ENCODE measurements around the gene ANAPC15. TPM values are rescaled to one million over a fixed set of nuclear protein-coding genes. Genes with fewer than 3 reads are reported as not detected.

ANAPC15 gene
- total RNA-seq, 1 experiment from 2014 or later: 65.6 TPM

DNA sequence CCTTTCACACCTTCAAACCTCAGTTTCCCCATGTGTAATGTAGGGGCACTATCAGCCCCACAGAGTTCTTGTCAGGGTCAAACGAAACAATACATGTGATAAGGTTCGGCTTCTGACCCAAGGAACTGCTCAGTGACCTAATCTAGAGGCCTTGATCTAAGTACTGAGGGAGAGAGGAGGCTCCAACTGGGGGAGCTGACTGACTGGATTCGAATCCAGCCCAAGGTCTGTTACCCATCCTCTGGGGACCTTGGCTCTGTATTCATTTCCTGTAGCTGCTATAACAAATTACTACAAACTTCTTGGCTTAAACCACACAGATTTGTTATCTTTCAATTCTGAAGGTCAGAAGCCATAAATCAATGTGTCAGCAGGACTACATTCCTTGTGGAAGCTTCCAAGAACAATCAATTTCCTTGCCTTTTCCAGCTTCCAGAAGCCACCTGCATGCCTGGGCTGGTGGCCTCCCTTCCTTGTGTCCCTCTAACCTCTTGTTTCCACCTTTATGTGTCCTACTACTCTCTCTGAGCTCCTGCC, 10.7 kb upstream of the ANAPC15 start:
- H4K20me1 ChIP-seq (ENCODE audit: insufficient read depth): no peaks in the 10 kb centered on the region
- H3K4me1 ChIP-seq (ENCODE audit: control insufficient read depth in 1 of 2, insufficient read depth in 2 of 2, low read length in 2 of 2): no peaks in the 10 kb centered on the region
- peaks cover under 1 to 10% of the 10 kb centered on the region in 2 experiments; a peak in 3 of 4 replicates for H3K9me3 ChIP-seq (ENCODE audit: control insufficient read depth in 1 of 2, insufficient read depth in 1 of 2, low read depth in 1 of 2, low read length in 2 of 2)
- DNase-seq (ENCODE audit: low read depth, low spot score): no peak
- H3K9me2 ChIP-seq (ENCODE audit: insufficient read depth): no peaks in the 10 kb centered on the region
- RAD21 ChIA-PET (ENCODE audit: low non-redundant PET in 1 of 2, low total read pairs in 2 of 2, uncharacterized antibody in 2 of 2, unreplicated experiment in 2 of 2): no interaction called here
- H3K4me2 ChIP-seq (ENCODE audit: low read length): no peak overlapping the region
- CTCF ChIA-PET: interaction anchor here (1.0 kb wide), 1 partner anchor 21 kb away, joined by 3 read pairs; no protein-coding TSS in a partner anchor
- BruUV-seq (replicated peaks): no TSS peak
- no peak overlapping the region for H3K4me3 ChIP-seq (replicated peaks in 1 of 2; ENCODE audit: low read depth in 1 of 2, low read length in 2 of 2)
- no peaks in the 10 kb centered on the region for H3K27me3 ChIP-seq (ENCODE audit: insufficient read depth, low read length)
- no peak overlapping the region for H3K9ac ChIP-seq (ENCODE audit: low read length)
- H3K27ac ChIP-seq (ENCODE audit: low read depth, low read length): no peak overlapping the region
- H3K36me3 ChIP-seq (ENCODE audit: control insufficient read depth in 1 of 2, insufficient read depth in 2 of 2, low read length in 2 of 2): no peaks in the 10 kb centered on the region
- H3K79me2 ChIP-seq (ENCODE audit: insufficient read depth, low read length): no peaks in the 10 kb centered on the region
- H2AFZ ChIP-seq (ENCODE audit: low read depth, low read length, poor library complexity, severe bottlenecking): no peak overlapping the region
- TF ChIP-seq YY1 (IDR thresholded peaks at IDR 0.05; ENCODE audit: extremely low read depth, insufficient replicate concordance, low read depth, low read length) (no peak), EGR1 (IDR thresholded peaks at IDR 0.05; ENCODE audit: low read depth) (no peak), POLR2A (IDR thresholded peaks at IDR 0.05; ENCODE audit: borderline replicate concordance, extremely low read depth, insufficient read depth, insufficient read length) (no peak), POLR2AphosphoS5 (IDR thresholded peaks at IDR 0.05; ENCODE audit: low read depth, low read length) (no peak), ELF1 (IDR thresholded peaks at IDR 0.05; ENCODE audit: borderline replicate concordance, low read depth) (no peak), CBX3 (IDR thresholded peaks at IDR 0.05; ENCODE audit: low read depth) (no peak), FOSL1 (IDR thresholded peaks at IDR 0.05; ENCODE audit: low read depth) (no peak), SRF (IDR thresholded peaks at IDR 0.05; ENCODE audit: low read depth) (no peak), EZH2 (IDR thresholded peaks at IDR 0.05) (no peak), EZH2phosphoT487 (IDR thresholded peaks at IDR 0.05; ENCODE audit: borderline replicate concordance) (no peak), RAD21 (IDR thresholded peaks at IDR 0.05; ENCODE audit: low read depth) (no peak), JUND (IDR thresholded peaks at IDR 0.05) (no peak), SIN3A (IDR thresholded peaks at IDR 0.05; ENCODE audit: low read depth) (no peak), SP1 (IDR thresholded peaks at IDR 0.05; ENCODE audit: low read depth) (no peak)
- TF ChIP-seq, protein P1, sequence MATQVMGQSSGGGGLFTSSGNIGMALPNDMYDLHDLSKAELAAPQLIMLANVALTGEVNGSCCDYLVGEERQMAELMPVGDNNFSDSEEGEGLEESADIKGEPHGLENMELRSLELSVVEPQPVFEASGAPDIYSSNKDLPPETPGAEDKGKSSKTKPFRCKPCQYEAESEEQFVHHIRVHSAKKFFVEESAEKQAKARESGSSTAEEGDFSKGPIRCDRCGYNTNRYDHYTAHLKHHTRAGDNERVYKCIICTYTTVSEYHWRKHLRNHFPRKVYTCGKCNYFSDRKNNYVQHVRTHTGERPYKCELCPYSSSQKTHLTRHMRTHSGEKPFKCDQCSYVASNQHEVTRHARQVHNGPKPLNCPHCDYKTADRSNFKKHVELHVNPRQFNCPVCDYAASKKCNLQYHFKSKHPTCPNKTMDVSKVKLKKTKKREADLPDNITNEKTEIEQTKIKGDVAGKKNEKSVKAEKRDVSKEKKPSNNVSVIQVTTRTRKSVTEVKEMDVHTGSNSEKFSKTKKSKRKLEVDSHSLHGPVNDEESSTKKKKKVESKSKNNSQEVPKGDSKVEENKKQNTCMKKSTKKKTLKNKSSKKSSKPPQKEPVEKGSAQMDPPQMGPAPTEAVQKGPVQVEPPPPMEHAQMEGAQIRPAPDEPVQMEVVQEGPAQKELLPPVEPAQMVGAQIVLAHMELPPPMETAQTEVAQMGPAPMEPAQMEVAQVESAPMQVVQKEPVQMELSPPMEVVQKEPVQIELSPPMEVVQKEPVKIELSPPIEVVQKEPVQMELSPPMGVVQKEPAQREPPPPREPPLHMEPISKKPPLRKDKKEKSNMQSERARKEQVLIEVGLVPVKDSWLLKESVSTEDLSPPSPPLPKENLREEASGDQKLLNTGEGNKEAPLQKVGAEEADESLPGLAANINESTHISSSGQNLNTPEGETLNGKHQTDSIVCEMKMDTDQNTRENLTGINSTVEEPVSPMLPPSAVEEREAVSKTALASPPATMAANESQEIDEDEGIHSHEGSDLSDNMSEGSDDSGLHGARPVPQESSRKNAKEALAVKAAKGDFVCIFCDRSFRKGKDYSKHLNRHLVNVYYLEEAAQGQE (IDR thresholded peaks at IDR 0.05; ENCODE audit: low read depth): no peak
- TF ChIP-seq, protein P2, sequence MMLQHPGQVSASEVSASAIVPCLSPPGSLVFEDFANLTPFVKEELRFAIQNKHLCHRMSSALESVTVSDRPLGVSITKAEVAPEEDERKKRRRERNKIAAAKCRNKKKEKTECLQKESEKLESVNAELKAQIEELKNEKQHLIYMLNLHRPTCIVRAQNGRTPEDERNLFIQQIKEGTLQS (IDR thresholded peaks at IDR 0.05): no peak
- TF ChIP-seq, protein P3, sequence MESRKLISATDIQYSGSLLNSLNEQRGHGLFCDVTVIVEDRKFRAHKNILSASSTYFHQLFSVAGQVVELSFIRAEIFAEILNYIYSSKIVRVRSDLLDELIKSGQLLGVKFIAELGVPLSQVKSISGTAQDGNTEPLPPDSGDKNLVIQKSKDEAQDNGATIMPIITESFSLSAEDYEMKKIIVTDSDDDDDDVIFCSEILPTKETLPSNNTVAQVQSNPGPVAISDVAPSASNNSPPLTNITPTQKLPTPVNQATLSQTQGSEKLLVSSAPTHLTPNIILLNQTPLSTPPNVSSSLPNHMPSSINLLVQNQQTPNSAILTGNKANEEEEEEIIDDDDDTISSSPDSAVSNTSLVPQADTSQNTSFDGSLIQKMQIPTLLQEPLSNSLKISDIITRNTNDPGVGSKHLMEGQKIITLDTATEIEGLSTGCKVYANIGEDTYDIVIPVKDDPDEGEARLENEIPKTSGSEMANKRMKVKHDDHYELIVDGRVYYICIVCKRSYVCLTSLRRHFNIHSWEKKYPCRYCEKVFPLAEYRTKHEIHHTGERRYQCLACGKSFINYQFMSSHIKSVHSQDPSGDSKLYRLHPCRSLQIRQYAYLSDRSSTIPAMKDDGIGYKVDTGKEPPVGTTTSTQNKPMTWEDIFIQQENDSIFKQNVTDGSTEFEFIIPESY (IDR thresholded peaks at IDR 0.05; ENCODE audit: extremely low read depth, insufficient replicate concordance, low read length): no peak
- TF ChIP-seq, protein P4, sequence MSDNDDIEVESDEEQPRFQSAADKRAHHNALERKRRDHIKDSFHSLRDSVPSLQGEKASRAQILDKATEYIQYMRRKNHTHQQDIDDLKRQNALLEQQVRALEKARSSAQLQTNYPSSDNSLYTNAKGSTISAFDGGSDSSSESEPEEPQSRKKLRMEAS (IDR thresholded peaks at IDR 0.05): no peak
- POLR2A ChIA-PET: no interaction called here
- no peak for ATAC-seq
- intact Hi-C loops (cut with micrococcal nuclease): no loop called here

Measured in HCT116 (cell line).